Measurements from ENCODE around the gene NEK7.

Gene NEK7

GRCh38 chr1:198333744-198334143 is 176.9 kb downstream of the NEK7 start:
- H3K4me3 ChIP-seq: no peak overlapping the region
- no peak for DNase-seq (ENCODE audit: low spot score)
- TF ChIP-seq, protein P1, sequence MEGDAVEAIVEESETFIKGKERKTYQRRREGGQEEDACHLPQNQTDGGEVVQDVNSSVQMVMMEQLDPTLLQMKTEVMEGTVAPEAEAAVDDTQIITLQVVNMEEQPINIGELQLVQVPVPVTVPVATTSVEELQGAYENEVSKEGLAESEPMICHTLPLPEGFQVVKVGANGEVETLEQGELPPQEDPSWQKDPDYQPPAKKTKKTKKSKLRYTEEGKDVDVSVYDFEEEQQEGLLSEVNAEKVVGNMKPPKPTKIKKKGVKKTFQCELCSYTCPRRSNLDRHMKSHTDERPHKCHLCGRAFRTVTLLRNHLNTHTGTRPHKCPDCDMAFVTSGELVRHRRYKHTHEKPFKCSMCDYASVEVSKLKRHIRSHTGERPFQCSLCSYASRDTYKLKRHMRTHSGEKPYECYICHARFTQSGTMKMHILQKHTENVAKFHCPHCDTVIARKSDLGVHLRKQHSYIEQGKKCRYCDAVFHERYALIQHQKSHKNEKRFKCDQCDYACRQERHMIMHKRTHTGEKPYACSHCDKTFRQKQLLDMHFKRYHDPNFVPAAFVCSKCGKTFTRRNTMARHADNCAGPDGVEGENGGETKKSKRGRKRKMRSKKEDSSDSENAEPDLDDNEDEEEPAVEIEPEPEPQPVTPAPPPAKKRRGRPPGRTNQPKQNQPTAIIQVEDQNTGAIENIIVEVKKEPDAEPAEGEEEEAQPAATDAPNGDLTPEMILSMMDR (IDR thresholded peaks at IDR 0.05): no peak
- H3K27ac ChIP-seq: no peak overlapping the region

DNA sequence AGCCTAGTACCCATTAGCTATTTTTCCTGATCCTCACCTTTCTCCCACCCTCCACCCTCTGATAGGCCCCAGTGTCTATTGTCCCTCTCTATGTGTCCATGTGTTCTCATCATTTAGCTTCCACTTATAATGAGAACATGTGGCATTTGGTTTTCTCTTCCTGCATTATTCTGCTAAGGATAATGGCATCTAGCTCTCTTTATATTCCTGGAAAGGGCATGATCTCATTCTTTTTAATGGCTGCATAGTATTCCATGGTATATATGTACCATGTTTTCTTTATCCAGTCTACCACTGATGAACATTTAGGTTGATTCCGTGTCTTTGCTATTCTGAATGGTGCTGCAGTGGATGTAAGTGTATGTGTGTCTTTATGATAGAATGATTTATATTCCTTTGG is 178.9 kb downstream of the NEK7 start:
- H3K4me3 ChIP-seq: no peak overlapping the region
- no peak for DNase-seq (ENCODE audit: low spot score)
- TF ChIP-seq, protein P1 (IDR thresholded peaks at IDR 0.05): no peak
- no peak overlapping the region for H3K27ac ChIP-seq

GRCh38 chr1:198337886-198338285 is 181.1 kb downstream of the NEK7 start:
- no peak overlapping the region for H3K27ac ChIP-seq
- no peak for DNase-seq (ENCODE audit: low spot score)
- TF ChIP-seq, protein P1 (IDR thresholded peaks at IDR 0.05): no peak
- H3K4me3 ChIP-seq: no peak overlapping the region

- TF ChIP-seq, protein P1 (IDR thresholded peaks at IDR 0.05): no peak
- no peak for DNase-seq (ENCODE audit: low spot score)
- Histone ChIP-seq H3K4me3 (no peak overlapping the region), H3K27ac (no peak overlapping the region)
Observed at GRCh38 chr1:198340139-198340538, 183.3 kb downstream of the NEK7 start.

GRCh38 chr1:198346178-198346577 is 189.4 kb downstream of the NEK7 start:
- H3K4me3 ChIP-seq: no peak overlapping the region
- no peak for DNase-seq (ENCODE audit: low spot score)
- TF ChIP-seq, protein P1 (IDR thresholded peaks at IDR 0.05): no peak
- no peak overlapping the region for H3K27ac ChIP-seq

- Histone ChIP-seq H3K27ac (no peak overlapping the region), H3K4me3 (no peak overlapping the region)
- TF ChIP-seq, protein P1 (IDR thresholded peaks at IDR 0.05): no peak
- no peak for DNase-seq (ENCODE audit: low spot score)
Observed at GRCh38 chr1:198350456-198350855, 193.7 kb downstream of the NEK7 start.

DNA sequence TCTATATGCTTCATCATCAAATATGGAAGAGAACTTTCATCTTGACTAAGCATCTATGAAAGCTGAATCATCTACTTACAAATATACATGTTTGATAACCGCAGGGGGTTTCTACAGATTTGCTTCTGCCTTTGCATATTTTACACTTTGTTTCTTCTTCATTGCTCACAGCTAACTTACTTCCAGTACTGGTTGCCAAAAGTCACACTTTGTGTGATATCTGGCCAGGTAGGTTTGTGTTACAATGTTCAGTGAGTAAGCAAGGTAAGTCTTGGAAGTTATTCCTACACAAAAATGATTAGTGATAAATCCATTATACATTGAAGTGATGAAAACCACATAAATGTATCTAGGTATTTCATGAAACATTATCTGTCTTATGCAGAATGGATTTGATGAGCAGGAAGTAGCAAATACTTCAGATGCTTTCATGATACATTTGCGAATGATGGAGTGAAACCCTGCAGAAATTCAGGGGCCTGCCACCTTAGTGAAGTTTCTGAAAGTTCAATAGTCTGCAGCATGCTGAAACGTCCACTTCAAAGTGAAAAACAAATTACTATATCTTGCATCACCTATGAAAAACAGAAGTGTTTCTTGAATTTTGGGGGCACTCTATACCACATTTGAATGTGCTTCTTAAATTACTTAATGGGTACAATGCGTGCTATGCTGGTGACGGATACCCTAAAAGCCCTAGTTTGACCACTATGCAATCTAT is 196.3 kb downstream of the NEK7 start:
- H3K4me3 ChIP-seq: no peak overlapping the region
- TF ChIP-seq, protein P1 (IDR thresholded peaks at IDR 0.05): no peak
- DNase-seq (ENCODE audit: low spot score): no peak
- no peak overlapping the region for H3K27ac ChIP-seq
